Prostate gland (tissue), 2 donors: ENCODE measurements around the gene TBX10.

Source experiments
- CTCF ChIP-seq, 4 experiments: fragments of 200-600 bp in 2 of 4; fragments of 450-650 bp in 2 of 4; sonication (generic) in 2 of 4; IDR thresholded peaks; 1 replicate in 3 of 4; 2 replicates in 1 of 4; pipeline ENCODE4 v1.5.1; 2016 to 2019; ENCODE audit warnings: antibody characterized with exemption in 4 of 4, mild to moderate bottlenecking in 2 of 4, moderate library complexity in 2 of 4
- POLR2A ChIP-seq: fragments of 450-650 bp; IDR thresholded peaks from one replicate; pipeline ENCODE4 v1.6.1; 2016; ENCODE audit warnings: antibody characterized with exemption, mild to moderate bottlenecking

DNA sequence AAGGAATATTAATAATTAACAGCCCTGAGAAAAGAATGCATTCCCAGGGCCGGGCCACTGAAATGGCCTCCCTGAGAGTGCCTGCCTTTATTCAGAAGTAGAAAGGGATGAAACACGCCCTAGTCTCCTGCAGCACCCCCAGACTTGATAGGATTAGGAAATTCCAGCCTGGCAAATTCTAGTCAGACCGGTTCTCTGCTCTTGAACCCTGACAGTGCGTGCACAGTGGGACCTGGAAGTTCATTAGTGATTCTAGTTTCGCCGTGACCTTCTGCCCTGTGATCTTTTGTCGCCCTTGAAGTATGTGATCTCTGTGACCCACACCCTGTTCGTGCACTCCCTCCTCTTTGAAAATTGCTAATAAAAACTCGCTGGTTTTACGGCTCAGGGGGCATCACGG is 58.1 kb downstream of the TBX10 start:
- TF ChIP-seq CTCF (IDR thresholded peaks at IDR 0.05) = no peak
- TF ChIP-seq POLR2A = no peak
